Measurements from ENCODE around the gene ITIH4.

Gene ITIH4

GRCh38 chr3:52798376-52798977 is 32.0 kb downstream of the ITIH4 start:
- no peak for DNase-seq (ENCODE audit: low read depth in 2 of 2)

GRCh38 chr3:52796411-52796810 is 34.1 kb downstream of the ITIH4 start:
- no peak for DNase-seq (ENCODE audit: low read depth in 2 of 2)

- no peak for DNase-seq (ENCODE audit: low read depth in 2 of 2)
Observed at GRCh38 chr3:52795298-52795900, 35.1 kb downstream of the ITIH4 start.

GRCh38 chr3:52794612-52795099 is 35.8 kb downstream of the ITIH4 start, which contains the start of gene ITIH3:
Gene ITIH3, plus strand, starts transcription at chr3:52794796. Its CDS starts 8 bp downstream, at chr3:52794804.
- DNase-seq (ENCODE audit: low read depth in 2 of 2), result no peak

GRCh38 chr3:52793702-52794611 is 36.5 kb downstream of the ITIH4 start:
- no peak for DNase-seq (ENCODE audit: low read depth in 2 of 2)

GRCh38 chr3:52792961-52793695 is 37.3 kb downstream of the ITIH4 start:
- DNase-seq (ENCODE audit: low read depth in 2 of 2), result no peak

GRCh38 chr3:52792413-52792812 is 38.1 kb downstream of the ITIH4 start:
- no peak for DNase-seq (ENCODE audit: low read depth in 2 of 2)

GRCh38 chr3:52791928-52792327 is 38.5 kb downstream of the ITIH4 start:
- DNase-seq (ENCODE audit: low read depth in 2 of 2), result no peak

- DNase-seq (ENCODE audit: low read depth in 2 of 2), result no peak
Observed at GRCh38 chr3:52791366-52791765, 39.1 kb downstream of the ITIH4 start.

- no peak for DNase-seq (ENCODE audit: low read depth in 2 of 2)
Observed at GRCh38 chr3:52790741-52791140, 39.7 kb downstream of the ITIH4 start.

- DNase-seq (ENCODE audit: low read depth in 2 of 2), result no peak
Observed at GRCh38 chr3:52790337-52790736, 40.1 kb downstream of the ITIH4 start.

- DNase-seq (ENCODE audit: low read depth in 2 of 2), result no peak
Observed at GRCh38 chr3:52789746-52790040, 40.8 kb downstream of the ITIH4 start.

- DNase-seq (ENCODE audit: low read depth in 2 of 2), result no peak
Observed at GRCh38 chr3:52788890-52789745, 41.4 kb downstream of the ITIH4 start.

GRCh38 chr3:52787672-52788625 is 42.5 kb downstream of the ITIH4 start:
- no peak for DNase-seq (ENCODE audit: low read depth in 2 of 2)

GRCh38 chr3:52787246-52787645 is 43.2 kb downstream of the ITIH4 start:
- no peak for DNase-seq (ENCODE audit: low read depth in 2 of 2)

- no peak for DNase-seq (ENCODE audit: low read depth in 2 of 2)
Observed at GRCh38 chr3:52786330-52787215, 43.9 kb downstream of the ITIH4 start.

GRCh38 chr3:52784931-52785590 is 45.4 kb downstream of the ITIH4 start:
- no peak for DNase-seq (ENCODE audit: low read depth in 2 of 2)

GRCh38 chr3:52784021-52784621 is 46.4 kb downstream of the ITIH4 start:
- no peak for DNase-seq (ENCODE audit: low read depth in 2 of 2)
